CD4-positive, alpha-beta T cell treated with Interleukin-10 for 1 hour (primary cell): Measurements from ENCODE around the gene TNNI3.

Source experiments
- DNase-seq: peaks from one replicate; pipeline ENCODE4 v3.0.0-alpha.2; 2020

The TNNI3 gene

GRCh38 chr19:55157064-55157908, at the start of gene TNNI3:
TNNI3 (minus strand) TSS chr19:55157732; CDS start chr19:55157589, 143 bp downstream.
- no peak for DNase-seq

DNA sequence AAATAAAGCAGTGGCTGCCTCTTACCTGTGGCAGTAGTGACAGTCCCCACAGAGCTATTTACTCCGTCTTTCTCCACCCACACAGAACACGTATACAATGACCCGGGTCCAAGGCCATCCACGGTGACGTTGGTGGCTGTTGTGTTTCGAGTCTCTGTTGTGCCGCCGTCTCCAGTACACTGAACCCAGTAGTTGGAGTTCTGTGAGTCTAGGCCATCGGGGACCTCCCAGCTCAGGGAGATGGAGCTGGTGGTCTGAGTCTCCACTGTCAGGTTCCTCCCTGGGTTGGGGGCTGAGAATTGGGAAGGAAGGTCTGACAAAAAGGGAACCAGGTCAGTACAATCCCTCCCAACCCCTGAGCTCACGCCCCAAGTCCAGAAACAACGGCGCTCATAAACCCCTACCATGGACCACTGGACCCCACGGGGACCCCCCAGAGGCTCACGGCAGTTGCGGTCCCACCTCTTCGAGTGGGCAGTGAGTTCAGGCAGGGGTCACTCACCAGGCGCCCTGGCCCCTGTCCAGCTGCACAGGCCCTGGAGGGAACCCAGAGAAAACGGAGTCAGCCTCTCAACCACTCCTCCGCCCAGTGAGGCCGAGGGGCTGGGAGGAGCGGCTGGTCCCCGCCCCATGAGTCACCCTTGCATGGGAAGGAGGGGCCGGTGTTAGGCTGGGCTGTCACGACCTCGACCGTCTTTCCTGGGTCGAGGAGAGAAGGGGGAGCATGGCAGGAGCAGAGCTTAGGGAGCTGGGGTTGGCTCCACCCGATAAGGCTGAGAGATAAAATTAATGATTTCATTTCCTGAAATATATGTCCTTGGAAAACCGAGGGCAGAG, 49.4 kb upstream of the TNNI3 start:
- DNase-seq = no peak

DNA sequence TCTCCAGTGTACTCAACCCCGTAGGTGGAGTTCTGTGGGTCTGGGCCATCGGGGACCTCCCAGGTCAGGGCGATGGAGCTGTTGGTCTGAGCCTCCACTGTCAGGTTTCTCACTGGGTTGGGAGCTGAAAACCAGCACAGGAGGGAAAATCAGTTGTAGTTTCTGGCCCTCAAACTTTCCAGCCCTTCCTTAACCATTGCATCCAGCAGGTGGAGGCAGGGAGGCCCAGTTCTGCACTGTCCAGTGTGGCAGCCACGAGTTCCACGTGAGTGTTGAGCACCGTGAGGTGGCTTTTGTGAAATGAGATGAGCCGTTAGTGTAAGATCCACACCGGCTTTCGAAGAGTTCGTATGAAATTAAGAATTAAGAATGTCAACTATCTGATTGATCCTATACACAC, 44.7 kb upstream of the TNNI3 start:
- peak; percentile 25 for DNase-seq

DNA sequence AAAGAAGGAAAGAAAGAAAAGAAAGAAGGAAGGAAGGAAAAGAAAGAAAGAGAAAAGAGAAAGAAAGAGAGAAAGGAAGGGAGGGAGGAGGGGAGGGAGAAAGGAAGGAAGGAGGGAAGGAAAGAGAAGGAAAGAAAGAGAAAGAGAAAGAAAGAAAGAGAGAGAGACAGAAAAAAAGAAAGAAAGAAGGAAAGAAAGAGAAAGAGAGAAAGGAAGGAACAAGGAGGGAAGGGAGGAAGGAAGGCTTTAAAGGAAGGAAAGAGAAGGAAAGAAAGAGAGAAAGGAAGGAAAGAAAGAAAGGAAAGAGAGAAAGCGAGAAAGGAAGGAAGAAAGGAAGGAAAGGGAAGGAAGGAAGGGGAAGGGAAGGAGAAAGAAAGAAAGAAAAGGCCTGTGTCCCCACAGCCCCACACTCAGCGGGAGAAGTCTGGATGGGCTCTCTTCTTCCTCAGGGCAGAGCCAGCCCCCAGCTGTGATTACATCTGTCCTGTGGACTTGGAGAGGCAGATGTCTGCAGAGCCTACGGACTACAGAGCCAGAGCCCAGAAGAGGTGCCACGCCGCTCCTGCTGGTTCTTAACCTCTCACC, 42.2 kb upstream of the TNNI3 start:
- no peak for DNase-seq

DNA sequence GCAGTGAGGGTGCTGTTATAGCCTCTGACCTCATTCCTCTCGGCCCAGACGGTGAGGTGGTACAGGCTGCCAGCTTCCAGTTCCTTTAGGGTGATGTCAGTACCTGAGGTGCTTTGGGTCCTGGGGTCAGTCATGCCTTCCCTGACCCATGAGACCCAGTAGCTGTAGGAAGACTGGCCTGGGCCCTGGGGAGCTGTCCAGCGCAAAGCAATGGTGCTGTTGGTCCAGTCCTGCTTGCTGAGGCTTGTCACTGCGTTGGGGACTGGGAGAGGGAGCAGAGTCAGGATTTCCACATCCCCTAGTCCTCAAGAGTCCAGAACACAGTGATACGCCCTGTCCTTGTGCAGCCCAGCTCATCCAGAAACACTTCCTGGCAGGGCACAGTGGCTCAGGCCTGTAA, 41.1 kb upstream of the TNNI3 start:
- DNase-seq = no peak

- DNase-seq = no peak
Measured at GRCh38 chr19:55197528-55197927, 40.0 kb upstream of the TNNI3 start.

DNA sequence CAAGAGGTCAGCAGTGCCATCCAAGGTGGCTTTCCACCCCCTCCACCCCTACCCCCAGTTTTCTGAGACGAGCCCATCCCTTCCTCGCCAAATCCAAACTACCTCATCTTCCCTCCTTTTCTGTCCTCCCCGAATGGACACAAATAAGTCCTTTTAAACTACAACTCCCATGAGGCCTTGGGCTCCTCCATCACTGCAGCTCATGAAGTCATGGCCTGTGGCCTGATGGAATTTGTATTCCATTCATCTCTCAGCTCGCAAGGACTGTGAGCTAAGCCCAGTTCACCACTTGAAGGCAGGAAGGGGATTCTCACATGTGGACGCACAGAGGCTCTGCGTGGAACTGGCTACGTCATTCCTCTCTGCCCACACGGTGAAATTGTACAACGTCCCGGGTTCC, 39.3 kb upstream of the TNNI3 start:
- no peak for DNase-seq

GRCh38 chr19:55193481-55193880, 35.9 kb upstream of the TNNI3 start:
- no peak for DNase-seq

GRCh38 chr19:55189403-55189835, 31.9 kb upstream of the TNNI3 start:
- no peak for DNase-seq

DNA sequence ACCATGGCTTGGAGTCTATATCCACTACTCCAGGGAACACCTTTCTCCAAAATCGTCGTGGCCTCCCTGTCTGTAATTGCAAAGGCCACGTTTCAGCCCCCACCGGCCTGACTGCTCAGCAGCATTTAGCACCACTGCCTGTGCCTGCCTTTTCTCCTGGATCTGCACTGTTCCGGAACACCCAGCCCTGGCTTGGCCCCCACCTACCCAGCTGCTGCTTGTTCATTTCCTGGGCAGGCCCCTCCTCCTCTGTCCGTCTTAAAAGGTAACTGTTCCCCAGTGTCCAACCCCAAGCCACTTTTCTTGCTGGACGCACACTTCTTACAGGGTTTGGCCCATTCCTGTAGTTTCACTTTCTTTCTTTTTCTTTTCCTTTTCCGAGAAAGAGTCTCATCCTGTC, 31.1 kb upstream of the TNNI3 start:
- no peak for DNase-seq

GRCh38 chr19:55186080-55186479, 28.5 kb upstream of the TNNI3 start:
- no peak for DNase-seq

GRCh38 chr19:55181740-55182139, 24.2 kb upstream of the TNNI3 start:
- DNase-seq = no peak

DNA sequence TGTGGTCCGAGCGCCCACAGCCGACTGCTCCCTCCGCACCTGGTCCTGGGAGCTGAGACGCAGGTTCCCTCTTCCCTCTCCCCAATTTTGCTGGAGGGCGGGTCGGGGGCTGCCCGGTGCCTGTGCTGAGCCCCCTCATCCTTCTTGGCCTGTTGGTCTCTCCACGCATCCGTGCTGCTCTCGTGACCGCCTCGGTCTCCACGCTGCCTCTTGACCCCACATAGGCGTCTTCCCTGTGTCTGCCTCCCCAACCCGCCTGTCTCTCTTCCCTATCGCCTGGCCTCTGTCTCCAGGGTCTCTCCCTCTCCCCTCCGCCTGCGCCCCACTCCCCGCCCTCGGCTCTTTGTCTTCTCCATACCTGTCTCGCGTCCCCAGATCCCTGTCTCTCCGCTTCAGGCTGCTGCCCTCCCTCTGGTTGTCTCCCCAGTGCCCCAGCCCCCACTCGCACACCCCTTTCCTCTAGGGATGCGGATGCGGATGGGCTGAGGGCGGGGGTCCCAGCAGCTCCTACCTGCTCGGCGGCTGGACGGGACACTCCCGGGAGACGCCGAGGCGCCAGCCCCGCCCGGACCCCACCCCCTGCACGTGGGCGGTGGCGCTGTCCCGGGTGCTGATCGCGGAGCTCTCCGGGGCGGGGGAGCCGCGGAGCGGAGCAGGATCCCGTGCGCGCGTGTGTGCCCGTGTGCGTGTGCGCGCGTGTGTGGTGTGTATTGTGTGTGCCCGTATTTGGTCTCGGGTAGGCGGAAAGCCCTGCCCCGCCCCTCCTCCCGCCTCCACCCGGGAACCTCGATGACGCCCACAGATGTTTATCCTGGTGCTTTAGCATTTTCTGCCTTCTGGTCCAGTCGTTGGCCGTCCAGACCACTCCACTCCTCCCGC, 22.3 kb upstream of the TNNI3 start, which contains the start of gene SYT5:
Gene SYT5 (minus strand): TSS at position 684 of the 879 bp plus-strand sequence. CDS start 1,248 bp downstream, outside the sequence.
- DNase-seq = peak; percentile 68

- peak; percentile 94 for DNase-seq
Measured at GRCh38 chr19:55178781-55179599, 21.5 kb upstream of the TNNI3 start.

DNA sequence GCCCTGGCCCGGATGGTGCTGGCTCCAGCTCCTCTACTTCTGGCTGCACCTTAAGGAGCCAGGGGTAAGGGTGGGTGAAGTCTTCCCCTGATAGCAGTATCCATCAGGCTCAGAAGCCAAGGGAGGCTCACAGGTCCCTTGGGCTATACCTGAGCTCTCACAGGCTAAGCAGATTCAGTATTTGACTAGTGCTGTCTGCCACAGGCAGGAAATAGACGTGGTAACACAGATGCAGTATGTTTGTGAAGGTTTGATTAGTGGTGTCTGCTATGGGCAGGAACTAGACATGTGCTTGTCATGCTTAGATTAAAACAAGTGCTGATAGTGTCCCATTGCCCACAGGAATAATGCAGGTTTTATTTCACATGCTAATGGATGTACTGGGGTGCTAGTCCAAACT, 18.5 kb upstream of the TNNI3 start:
- no peak for DNase-seq

- no peak for DNase-seq
Measured at GRCh38 chr19:55175117-55175867, 17.8 kb upstream of the TNNI3 start.

- no peak for DNase-seq
Measured at GRCh38 chr19:55174425-55175116, 17.0 kb upstream of the TNNI3 start.

GRCh38 chr19:55173714-55174409, 16.3 kb upstream of the TNNI3 start:
- peak; percentile 44 for DNase-seq

- no peak for DNase-seq
Measured at GRCh38 chr19:55173186-55173713, 15.7 kb upstream of the TNNI3 start.
